AG09309 (cell line): Measurements from ENCODE around the gene PINLYP.

Experiments
- DNase-seq: peaks from one replicate; pipeline ENCODE4 v3.0.0-alpha.2; 2010; ENCODE audit warnings: low read depth
- H3K4me3 ChIP-seq: 2 replicates; pipeline ENCODE4 v1.5.1; 2011; ENCODE audit warnings: mild to moderate bottlenecking, low read depth, low read length, moderate library complexity; ENCODE audit not compliant: control insufficient read depth
- TF ChIP-seq, protein P1 (sequence below): IDR thresholded peaks from 2 replicates; pipeline ENCODE4 v1.5.1; 2011; ENCODE audit warnings: mild to moderate bottlenecking, low read depth, low read length, inconsistent platforms; ENCODE audit not compliant: insufficient read depth, control insufficient read depth; ENCODE audit errors: missing control alignments

PINLYP gene

DNA sequence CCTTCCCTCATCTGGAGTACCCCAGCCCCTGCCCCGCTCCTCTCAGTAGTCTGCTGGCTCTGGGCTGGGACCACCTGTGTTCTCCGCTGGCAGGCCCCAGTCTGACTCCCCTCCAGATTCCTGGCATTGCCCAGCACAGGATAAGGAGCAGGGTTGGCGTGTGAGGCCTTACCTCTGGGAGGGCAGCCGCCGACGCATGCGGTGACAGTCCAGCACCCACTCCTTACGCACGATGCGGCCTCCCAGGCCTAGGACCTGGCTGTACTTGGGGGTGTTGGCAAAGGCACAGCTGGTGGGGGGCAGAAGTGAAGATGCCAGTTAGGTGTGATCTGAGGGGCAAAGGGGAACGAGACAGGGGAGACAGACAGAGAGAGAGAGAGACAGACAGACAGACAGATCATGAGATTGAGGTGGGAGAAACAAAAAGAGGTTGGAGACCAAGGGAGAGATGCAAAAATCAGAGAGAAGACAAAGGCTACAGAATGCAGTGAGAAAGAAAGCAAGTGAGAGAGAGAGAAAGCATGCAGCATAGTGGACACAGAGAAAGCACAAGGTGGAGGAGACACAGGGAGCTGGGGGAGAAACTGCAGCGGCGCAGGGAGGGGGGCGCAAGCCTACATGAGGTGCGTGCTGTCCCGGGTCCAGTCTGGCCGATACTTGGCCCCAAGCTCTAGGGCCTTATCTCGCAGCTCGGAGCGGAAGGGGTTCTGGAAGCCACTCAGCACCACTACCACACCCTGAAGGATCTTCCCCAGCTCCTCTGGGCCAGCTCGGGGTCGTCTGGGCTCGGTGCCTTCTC lies 24.0 kb upstream of the PINLYP start:
- TF ChIP-seq, protein P1, sequence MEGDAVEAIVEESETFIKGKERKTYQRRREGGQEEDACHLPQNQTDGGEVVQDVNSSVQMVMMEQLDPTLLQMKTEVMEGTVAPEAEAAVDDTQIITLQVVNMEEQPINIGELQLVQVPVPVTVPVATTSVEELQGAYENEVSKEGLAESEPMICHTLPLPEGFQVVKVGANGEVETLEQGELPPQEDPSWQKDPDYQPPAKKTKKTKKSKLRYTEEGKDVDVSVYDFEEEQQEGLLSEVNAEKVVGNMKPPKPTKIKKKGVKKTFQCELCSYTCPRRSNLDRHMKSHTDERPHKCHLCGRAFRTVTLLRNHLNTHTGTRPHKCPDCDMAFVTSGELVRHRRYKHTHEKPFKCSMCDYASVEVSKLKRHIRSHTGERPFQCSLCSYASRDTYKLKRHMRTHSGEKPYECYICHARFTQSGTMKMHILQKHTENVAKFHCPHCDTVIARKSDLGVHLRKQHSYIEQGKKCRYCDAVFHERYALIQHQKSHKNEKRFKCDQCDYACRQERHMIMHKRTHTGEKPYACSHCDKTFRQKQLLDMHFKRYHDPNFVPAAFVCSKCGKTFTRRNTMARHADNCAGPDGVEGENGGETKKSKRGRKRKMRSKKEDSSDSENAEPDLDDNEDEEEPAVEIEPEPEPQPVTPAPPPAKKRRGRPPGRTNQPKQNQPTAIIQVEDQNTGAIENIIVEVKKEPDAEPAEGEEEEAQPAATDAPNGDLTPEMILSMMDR: no peak
- H3K4me3 ChIP-seq: no peak overlapping the region
- no peak for DNase-seq

DNA sequence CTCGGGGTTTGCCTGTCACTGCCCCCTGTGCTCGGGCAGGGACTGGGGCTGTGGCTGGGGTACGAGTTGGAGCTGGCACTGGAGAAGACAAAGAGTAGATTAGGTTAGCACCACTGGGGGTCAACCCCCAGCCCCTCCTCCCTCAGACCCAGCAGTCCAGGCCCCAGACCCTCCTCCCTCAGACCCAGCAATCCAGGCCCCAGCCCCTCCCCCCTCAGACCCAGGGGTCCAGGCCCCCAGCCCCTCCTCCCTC lies 23.5 kb upstream of the PINLYP start:
- no peak for DNase-seq
- TF ChIP-seq, protein P1: no peak
- no peak overlapping the region for H3K4me3 ChIP-seq

DNA sequence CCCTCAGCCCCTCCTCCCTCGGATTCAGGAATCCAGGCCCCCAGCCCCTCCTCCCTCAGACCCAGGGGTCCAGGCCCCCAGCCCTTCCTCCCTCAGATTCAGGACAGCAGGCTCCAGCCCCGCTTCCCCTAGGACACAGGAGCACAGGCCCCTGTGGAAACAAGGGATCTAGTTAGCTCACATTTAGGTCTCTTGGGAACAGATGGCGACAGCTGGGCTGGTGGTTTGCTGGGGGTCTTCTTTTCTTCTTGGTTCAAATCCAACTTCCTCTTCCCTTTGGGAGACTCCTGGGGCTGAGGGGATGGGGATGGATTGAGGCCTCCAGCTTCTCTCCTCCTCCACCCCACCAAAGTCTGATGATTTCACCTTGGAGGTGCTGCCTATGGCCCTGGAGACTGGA lies 23.0 kb upstream of the PINLYP start:
- H3K4me3 ChIP-seq: no peak overlapping the region
- TF ChIP-seq, protein P1: no peak
- DNase-seq: no peak

DNA sequence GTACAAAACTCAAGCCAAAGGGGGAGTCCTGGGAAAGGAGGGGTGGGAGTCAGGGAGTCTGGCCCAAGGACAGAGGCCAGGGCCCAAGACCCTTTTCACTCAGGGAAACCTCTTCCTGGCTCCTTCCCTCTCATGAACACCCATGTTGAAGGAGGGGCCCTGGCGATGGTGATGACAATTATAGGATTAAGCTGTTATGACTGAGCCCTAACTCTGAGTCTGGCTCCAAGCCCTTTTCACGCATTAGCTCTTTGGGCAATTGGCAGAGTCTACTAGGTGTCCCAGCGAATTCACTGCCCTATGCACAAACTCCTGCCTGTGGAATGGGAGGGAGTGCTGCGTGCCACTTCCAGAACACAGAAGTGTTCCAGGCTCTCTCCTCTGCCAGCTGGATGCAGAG lies 21.9 kb upstream of the PINLYP start:
- TF ChIP-seq, protein P1: no peak
- DNase-seq: no peak
- no peak overlapping the region for H3K4me3 ChIP-seq

DNA sequence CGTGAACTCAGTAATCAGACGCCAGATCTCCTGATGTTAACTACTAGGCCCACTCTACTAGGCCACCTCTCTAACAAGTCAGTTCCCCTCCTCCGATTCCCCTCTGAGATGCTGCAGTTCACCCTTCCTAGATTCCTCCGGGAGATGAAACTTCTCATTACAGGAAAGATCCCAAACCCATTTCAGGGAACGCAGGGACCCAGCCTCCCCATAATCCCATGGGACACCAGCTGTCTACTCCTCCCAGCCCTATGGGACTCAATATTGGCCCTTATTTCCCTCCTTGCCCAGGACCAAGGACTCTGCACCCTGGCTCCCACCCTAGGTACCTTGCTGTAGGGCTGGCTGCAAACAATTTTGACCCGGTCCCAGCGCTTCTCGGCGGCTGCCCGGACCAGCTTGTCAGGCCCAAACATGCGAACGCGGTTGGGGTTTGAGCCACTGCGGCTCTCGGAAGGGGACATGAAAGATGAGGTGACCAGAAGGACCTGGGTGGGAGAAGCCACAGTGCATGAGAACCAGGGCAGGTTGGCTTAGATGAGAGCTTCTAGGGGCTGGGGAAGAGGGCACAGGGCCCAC lies 21.2 kb upstream of the PINLYP start:
- no peak overlapping the region for H3K4me3 ChIP-seq
- TF ChIP-seq, protein P1: no peak
- DNase-seq: no peak

DNA sequence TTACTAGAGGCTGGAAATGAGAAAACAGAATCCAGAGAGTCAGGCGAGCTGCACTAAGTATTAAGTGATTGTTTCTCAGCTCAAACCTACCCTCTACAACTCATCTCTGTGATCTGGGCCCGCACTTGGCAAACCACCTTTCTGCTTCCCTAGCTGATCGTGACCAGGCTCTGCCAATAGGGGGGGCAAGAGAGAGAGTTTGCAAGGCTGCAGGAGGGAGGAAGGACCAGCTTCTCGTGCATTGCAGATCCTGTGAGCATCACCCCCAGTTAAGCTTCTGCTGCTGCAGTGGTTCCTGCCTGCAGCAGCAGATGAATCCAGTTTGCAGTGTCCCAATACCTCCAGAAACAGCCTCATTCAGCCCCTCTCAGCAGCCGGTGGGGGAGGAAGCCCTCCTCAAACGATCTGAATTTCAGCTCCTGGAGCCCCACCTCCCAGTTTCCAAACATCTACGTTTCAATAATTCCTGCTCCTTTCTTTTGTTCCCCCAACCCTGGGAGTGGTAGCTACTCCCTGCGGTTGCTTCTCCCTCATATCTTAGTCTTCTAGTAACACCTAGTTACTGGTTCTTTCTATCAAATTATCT lies 20.3 kb upstream of the PINLYP start:
- DNase-seq: no peak

More for the DNA sequence above, 20.3 kb upstream of the PINLYP start:
- TF ChIP-seq, protein P1: peak; percentile 91
- no peak overlapping the region for H3K4me3 ChIP-seq
